ENCODE data around the gene SLC4A1.

The SLC4A1 gene

DNA sequence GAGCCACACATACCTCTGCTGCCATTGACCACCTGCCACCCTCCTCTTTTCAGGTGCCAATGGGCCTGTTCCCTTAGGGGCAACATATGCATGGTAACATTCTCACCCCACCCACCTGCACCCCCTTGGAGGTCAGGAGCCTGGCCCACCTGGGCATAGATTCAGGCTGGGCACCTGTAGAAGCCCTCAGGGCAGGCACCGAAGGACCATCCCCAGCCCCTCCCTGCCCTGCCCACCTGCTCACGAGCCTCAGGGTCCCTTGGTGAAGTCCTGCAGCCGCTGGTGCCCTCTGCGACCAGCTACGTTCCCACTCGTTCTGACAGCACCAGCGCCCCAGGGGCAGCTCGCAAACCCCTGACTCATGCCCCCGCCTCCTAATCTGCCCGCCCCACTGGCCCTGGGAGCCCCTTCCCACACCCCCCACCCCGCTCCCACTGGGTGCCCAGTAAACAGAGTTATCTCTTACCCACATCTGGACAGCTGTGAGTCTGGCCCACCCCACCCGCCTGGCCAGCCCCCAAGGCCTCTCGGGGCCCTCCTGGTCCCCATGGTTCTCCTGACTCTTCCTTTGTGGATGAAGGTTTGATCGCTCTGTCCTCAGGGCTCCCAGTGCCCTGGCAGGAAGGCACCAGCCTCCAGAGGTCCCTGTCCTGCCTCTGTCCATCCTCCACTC lies at the start of gene SLC4A1:
Gene SLC4A1, minus strand, starts transcription at position 318 of the 673 bp plus-strand sequence. CDS start 5,269 bp downstream, outside the sequence.
- no peak for DNase-seq

DNA sequence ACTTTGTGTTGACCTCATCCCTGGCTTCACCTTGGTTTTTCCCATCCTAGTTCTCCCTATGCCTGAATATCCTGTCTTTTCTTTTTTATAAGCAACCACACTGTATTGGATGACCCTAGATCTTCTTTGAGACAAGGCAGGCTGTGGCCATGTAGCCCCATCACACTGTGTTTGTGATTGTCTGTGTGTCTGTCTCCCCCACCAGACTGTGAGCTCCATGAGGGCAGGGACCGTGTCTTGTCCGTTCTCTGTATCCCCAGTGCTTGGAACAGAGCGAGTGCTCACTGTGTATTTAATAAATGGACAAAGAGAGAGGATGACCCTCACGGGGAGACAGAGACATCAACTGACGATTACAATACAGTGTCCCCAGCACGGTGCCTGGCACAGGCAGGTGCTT lies 49.6 kb upstream of the SLC4A1 start:
- no peak for DNase-seq

DNA sequence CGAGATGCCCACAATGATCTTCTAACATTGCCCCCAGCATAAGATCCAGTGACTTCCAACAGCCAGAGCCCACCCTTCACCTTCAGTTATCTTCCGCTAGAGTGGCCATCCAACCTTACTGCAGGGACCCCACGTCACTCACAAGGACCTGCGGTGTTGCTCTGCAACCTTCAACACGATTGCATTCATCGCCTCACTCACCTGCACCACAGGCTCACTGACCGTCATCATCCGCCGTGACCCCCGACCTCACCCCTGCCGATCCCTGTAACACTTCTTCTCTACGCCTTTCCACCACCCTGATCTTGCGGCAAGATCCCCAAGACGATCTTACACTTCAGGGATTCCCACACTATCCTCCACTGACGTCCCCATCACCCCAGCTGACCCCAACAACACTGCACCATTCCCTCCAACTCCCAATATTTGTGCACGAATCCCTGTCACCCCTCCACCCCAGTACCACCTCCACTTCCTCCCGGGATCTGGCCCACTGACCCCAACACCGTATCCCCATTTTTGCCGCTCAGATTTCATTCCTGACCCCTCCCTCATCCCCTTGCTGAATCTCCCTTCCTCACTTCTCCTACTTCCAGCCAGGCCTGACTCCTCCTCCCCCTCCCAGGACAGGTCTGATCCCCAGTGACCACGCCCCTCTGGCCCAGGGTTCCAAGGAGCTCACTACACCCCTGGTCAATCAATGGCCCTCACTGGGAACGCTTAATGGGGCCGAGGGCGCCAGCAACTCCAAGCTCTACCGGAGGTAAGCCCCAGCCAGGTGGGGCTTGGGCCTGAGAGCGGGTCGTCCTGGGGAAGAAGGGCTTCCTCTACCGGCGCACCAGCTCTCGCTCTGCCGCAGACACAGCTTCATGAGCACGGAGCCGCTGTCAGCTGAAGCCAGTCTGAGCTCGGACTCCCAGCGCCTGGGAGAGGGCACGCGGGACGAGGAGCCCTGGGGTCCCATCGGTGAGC lies 48.1 kb upstream of the SLC4A1 start:
- DNase-seq = no peak

DNA sequence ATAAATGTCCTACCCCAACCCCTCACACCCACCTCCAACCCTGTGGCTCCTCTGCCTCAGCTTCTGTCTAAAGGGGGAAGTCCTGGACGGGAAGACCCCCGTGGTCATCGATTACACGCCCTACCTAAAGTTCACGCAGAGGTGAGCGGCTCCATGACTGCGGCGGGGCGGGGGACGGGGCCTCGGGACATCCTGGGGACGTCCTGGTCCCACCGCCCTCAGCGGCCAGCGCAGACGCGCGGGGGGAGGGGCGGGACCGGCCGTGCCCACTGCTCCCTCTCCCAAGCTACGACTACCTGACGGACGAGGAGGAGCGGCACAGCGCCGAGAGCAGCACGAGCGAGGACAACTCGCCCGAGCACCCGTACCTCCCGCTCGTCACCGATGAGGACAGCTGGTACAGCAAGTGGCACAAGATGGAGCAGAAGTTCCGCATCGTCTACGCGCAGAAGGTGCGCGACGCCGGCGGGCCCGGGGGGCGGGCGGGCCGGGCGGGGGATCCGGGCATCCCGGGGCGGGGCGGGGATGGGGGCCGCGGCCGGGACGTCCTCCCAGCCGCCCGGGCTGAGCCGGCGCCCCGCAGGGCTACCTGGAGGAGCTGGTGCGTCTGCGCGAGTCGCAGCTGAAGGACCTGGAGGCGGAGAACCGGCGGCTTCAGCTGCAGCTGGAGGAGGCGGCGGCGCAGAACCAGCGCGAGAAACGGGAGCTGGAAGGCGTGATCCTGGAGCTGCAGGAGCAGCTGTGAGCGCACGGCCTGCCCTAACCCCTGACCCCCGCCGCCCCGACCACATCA lies 47.1 kb upstream of the SLC4A1 start:
- DNase-seq = peak in 2 of 3 experiments; percentile 18 to 73

DNA sequence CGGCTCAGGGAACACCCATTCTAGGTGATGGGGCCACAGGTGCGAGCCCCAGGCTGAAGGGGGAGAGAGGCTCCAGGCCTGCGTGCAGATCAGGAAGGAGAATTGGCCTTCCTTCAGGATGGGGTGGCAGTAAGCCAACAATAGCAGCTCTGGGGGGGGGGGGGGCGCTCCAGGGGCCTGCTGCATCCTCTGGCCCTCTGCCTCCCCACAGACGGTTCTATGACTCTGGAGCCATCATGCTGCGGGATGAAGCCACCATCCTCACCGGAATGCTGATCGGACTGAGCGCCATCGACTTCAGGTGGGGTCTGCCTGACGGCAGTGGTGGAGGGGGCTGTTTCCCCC lies 46.6 kb upstream of the SLC4A1 start:
- DNase-seq = no peak

DNA sequence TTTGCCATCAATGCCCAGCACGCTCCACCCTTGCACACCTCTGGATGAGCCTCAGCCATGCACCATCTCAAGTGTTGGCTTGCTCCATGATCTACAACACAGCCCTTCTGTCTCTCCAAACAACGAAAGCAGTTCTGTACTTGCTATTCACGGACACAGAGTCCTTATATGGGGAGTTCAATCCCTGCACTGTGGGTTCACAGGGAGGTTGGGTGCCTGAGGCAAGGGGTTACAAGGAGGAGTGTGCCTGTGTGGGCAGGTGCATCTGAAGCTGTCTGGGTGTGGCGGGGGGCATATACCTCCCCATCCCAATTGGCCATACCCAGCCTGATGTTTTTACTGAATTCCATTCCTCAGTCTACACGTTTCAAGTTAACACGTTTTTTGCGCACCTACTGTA lies 46.1 kb upstream of the SLC4A1 start:
- DNase-seq = no peak

DNA sequence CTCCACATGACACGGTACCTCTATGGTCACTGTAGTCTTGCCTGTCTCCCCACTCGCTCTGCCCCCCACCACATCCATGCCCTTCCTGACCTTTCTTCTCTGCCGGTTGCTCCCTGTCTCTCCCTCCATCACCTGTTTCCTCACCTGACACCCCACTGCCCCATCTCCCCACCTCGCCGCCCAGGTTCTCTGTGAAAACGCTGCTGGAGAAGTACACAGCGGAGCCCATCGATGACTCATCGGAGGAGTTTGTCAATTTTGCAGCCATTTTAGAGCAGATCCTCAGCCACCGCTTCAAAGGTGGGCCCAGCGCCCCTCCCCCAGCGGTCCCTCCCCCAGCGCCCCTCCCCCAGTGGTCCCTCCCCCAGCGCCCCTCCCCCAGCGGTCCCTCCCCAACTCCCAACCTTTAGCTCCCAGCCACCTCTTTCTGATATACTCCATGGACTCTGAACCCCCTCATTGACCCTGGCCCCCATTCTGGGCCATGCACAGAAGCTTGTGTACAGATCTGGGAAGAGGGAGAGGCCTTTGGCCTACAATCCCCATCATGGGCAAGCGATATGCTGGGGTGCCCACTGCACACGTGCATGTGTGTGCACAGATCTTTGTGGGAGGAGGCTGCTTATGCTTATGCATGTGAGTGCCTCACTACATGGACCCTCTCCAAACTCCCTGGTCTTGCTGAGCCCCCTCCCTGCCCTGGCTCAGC lies 44.6 kb upstream of the SLC4A1 start:
- DNase-seq = no peak

DNA sequence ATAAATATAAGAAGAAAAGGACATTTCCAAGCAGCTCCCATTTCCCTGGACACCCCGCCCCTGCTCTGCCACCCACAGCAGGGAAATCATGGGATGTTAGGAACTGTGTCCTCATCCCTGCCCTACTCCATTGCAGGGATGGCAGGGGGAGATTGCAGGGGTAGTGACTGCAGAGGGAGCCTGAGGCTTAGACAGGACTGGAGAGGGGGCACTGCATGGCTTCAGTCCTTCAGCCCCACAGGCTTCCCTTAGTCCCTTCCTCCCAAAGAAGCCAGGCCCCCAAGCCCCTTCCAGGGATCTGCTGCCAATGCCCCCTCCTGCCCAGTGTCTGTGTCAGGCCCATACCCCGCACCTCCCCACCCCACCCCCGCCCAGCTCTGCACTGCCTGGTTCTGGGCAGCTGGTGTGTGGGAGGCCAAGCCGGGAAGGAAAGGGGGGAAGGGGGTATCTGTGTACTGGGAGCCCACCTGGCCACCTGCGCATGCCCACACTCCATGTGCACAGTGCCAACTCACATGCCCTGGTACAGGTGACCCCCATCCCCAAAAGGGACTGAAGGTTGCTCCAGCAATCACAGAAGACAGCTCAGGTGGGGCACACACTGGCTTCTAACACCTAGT lies 43.7 kb upstream of the SLC4A1 start:
- DNase-seq = no peak

DNA sequence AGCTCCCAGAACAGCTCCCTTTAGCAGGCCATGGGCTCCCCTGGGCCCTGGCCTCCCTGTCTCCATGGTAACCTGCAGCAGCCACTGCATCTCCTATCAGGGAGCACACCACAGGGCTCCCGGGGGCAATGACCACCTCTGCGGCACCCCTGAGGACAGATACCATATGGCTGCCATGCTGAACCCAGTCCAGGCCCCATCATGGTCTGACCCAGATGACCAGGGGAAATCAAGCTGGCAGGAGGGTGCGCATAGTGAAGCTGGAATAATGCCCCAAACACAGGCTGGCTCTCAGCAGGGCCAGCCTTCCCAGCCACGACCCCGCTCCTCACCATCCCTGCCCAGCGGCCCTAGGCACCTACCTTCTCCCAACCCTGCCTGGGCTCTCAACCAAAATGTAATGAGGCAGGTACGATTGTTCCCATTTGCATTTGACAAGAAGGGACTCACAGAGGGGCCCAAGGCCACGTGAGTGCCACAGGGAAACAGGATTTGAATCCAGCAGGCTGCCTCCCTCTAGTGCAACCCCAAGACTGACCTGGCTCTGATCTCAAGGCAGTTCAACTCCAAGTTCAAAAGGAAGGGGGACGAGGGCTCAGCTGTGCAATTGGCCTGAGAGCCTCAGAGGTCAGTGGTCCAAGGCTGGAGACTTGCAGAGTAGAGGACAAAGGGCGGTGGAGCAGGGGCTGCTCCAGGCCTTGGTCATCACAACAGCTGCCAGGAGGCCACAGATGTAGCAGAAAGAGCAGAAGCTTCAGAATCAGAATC lies 42.9 kb upstream of the SLC4A1 start:
- no peak for DNase-seq

DNA sequence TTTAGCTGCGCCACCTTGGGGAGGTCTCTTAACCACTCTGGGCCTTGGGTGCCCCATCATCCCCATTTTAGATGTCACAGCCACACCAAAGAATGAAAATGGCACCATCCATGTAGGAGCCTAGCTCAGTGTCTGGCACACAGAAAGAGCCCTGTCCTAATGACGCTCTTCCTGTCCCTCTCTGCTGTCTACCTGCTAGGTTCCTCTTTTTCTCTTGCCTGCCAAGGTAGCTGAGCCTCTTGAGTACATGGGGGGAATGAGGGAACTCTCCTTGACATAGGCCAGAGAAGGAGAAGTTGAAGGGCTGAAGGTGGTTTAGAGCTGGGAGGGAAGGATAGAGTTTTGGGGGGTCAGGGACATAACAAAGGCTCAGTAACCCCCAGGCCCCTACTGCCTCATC lies 42.3 kb upstream of the SLC4A1 start:
- DNase-seq = no peak

DNA sequence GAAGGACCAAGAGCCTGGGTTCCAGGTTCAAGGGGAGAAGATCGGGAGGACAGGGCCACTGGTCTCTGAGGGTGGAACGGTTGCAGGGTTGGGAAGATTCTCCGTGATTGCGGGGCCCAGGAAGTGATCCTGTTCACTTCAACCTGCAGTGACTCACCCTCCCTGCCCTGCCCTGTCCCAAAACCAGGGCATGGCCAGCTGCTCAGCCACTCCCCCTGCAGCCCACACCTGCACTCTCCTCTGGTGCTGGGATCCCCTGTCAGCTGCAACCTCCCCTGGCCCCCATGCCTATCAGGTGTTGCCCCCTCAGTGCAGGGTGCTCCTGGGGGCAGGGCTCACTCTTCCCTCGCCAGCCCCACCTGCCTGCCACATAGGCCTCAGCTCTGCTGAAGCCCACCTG lies 41.5 kb upstream of the SLC4A1 start:
- no peak for DNase-seq

DNA sequence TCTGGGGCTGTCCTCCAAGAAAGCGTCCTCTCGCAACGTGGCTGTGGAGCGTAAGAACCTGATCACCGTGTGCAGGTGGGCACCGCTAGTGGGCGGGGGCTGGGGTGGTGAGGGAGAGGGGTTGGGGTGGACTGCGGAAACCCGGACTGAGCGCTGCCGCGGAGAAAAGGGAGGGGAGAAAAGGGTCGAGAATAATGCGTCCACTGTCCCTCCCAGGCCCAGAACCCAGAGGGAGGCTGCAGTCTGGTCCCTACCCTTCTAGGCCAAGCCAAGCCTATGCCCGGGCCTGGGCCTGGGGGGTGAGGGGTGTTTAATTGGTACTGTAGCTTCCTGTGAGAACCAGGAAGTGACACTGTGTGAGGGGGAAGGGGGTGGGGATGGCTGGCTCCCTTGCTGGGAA lies 40.9 kb upstream of the SLC4A1 start:
- peak; percentile 25 to 73 (median 70) for DNase-seq

DNA sequence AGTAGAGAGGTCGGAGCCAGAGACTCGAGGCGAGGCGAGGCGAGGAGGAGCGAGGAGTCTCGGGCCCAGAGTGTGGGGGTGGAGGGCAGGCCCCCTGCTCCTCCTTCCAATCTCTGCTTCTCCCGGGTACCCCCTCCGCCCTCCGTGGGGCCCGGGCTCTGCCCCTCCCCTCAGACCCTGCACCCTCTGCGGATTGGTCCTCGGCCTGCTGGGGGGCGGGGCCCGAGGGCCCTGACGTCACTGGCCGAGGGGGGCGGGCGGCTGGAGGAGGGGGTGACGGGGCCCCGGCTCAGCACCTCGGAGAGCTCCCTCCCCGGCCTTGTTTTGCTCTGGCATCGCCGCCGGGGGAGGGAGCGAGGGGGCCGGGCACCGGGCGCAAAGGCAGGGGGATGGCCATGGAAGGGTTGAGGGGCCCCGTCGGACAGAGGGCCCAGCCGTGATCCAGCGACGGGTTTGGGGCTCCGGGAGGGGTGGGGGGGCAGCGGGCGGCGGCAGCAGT lies 40.4 kb upstream of the SLC4A1 start, which contains the start of gene RUNDC3A:
Gene RUNDC3A, plus strand, starts transcription at position 282 of the 499 bp plus-strand sequence. CDS start 232 bp downstream, outside the sequence.
- peak; percentile 86 to 94 (median 89) for DNase-seq

DNA sequence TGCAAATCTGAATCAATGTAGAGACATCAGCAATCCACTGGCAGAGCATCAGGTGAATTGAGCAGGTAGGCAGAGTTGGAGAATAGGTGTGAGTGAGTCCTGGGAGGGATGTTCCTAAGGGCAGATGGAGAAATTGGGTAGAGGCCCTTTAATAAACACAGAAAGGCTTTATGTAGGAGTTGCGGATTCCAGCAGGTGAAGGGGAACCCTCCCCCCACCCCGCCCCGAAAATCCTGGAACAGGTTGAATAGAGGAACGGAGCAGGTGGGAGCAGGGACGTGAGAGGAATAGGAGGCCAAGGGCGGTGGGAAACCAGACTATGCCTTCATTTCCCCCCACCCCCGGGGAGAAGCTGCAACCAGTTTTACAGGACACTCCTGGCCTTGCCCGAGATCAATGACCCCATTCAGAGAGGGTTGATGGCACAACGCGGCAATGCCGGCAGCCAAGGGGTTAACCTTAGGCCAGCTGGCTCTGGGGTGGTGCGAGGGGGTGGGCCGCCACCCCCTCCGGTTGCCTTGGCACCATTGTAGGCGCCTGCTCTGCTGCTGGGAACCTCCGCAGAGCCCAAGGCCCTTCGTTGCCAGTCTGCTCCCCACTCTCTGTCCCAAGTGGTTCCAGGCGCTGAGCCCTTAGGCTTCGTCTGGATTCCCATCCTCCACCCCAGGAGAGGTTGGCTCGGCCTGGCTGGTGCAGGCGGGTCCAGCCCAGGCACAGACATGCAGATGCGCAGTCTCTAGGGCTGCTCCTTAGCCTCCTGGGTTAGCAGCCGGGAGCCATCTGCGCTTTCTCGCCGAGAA lies 39.7 kb upstream of the SLC4A1 start:
- peak; percentile 75 to 87 (median 81) for DNase-seq

DNA sequence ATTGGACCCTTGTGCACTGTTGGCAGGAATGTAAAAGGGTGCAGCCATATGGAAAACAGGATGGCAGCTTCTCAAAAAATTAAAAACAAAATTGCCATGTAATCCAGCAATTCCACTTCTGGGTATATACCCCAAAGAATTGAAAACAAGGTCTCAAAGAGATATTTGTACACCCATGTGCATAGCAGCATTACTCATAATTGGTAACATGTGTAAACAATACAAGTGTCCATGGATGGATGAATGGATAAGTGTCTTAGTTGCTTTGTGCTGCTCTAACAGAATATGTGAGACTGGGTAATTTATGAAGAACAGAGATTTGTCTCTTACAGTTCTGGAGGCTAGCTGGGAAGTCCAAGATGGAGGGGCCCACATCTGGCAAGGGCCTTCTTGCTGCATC lies 36.7 kb upstream of the SLC4A1 start:
- peak in 2 of 3 experiments; percentile 25 to 73 for DNase-seq

DNA sequence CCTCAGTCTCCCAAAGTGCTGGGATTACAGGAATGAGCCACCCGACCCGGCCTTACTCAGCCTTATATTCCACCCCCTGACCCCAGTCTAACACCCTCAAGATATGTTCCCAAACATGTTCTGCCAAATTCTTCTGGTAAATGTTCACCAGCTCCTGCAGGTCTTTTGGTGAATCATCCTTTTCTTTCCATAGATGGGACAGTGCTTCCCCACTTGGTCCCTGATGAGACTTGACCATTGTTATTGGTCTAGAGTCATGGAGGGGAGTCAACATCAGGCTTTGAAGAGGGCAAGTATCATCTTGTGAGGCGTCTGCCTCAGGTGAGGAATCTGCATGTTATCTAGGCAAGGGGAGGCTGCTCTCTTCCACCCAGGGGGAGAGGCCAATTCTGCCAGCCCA lies 30.0 kb upstream of the SLC4A1 start:
- DNase-seq = no peak

DNA sequence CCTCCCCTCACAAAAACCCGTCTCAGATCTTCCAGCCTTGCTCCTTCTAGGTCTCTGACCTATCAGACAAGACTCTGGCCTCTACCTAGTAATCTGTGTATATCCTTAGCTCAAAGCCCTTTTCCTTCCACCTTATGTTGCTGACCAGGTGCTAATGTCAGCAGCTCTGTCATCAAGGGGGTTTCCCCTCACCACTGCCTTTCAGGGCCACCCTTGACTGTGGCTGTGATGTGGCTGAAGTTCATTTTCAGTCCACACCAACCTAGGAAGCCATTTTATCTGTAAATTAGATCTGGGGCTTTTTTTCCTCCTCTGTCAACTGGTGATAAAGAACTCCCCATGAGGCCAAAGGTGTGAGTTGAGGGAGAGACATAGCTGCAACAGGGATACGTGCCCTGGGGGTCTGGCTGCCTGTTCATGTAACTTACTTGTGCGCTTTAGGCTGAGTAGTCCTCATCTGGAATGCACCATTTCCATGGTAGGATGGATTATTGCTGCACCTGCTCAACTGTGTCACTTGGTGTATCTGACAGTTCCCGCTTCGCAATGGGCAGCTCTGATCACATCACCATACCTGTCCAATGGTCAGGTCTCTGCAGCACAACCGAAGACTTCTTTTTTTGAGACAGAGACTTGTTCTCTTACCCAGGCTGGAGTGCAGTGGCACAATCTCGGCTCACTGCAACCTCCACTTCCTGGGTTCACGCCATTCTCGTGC lies 25.7 kb upstream of the SLC4A1 start:
- DNase-seq = no peak

DNA sequence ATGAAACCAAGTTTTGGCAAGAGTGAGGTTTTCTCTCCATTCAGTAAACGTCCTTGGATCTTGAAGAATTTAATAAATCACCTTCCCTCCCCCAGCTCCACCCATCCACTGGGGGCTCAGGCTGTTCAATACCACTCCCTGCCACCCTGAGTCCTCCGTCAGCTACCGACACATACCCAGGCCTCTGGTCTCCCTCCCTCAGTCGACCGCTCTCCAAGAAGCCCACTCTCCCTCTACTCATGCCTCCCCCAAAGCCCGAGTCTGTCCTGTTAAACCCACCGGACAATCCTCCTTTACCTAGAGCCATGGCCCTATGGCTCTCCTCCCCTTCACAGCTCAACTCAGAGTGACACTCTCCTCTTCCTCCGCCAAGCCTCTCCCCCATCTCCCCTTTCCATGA lies 19.7 kb upstream of the SLC4A1 start:
- no peak for DNase-seq

DNA sequence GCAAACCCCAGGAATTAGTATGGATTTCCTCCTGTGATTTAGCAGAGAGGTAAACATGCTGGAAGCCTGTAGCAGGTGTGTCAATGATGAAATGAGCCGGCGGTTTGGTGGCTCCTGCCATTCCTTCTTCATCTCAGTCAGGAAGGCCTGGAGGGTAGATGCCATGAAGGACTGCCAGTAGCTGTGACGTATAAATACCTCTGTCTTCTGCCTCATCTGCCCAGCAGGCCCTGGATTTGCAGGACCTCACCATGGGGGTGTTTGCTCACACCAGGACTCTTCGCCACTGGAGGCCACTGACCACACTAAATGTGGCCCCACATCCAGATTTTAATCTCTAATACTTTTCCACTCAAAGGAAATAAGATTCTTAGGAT lies 16.1 kb upstream of the SLC4A1 start:
- DNase-seq = no peak
